HG02763 (cell line): ENCODE data around the gene CPED1.
A peak's percentile ranks its signal among the peaks of the same experiment; 100 is the strongest.

Experiments
- ATAC-seq: cut with Tn5 transposase; IDR thresholded peaks from one replicate; pipeline ENCODE4 v1.9.1; 2021; ENCODE audit warnings: mild to moderate bottlenecking, moderate library complexity; ENCODE audit not compliant: unreplicated experiment

The CPED1 gene

GRCh38 chr7:121082400-121083101 is 94.0 kb downstream of the CPED1 start:
- ATAC-seq = no peak

- no peak for ATAC-seq
Measured at GRCh38 chr7:121083138-121083789, 94.8 kb downstream of the CPED1 start.

GRCh38 chr7:121083790-121084251 is 95.3 kb downstream of the CPED1 start:
- no peak for ATAC-seq

GRCh38 chr7:121084256-121084655 is 95.7 kb downstream of the CPED1 start:
- ATAC-seq = no peak

GRCh38 chr7:121084748-121085336 is 96.3 kb downstream of the CPED1 start:
- no peak for ATAC-seq

GRCh38 chr7:121085922-121086321 is 97.4 kb downstream of the CPED1 start:
- no peak for ATAC-seq

- no peak for ATAC-seq
Measured at GRCh38 chr7:121088870-121089269, 100.4 kb downstream of the CPED1 start.

GRCh38 chr7:121094829-121095228 is 106.3 kb downstream of the CPED1 start:
- no peak for ATAC-seq

- ATAC-seq = no peak
Measured at GRCh38 chr7:121097577-121097976, 109.1 kb downstream of the CPED1 start.

GRCh38 chr7:121099572-121099971 is 111.1 kb downstream of the CPED1 start:
- ATAC-seq = no peak

GRCh38 chr7:121101083-121101482 is 112.6 kb downstream of the CPED1 start:
- ATAC-seq = no peak

GRCh38 chr7:121101621-121102020 is 113.1 kb downstream of the CPED1 start:
- ATAC-seq = no peak

- no peak for ATAC-seq
Measured at GRCh38 chr7:121102619-121103018, 114.1 kb downstream of the CPED1 start.

- ATAC-seq = no peak
Measured at GRCh38 chr7:121103086-121103485, 114.6 kb downstream of the CPED1 start.

- no peak for ATAC-seq
Measured at GRCh38 chr7:121103579-121103978, 115.1 kb downstream of the CPED1 start.

GRCh38 chr7:121105262-121105661 is 116.8 kb downstream of the CPED1 start:
- no peak for ATAC-seq

- peak; percentile 94 for ATAC-seq
Measured at GRCh38 chr7:121107923-121108498, 119.5 kb downstream of the CPED1 start.

GRCh38 chr7:121109145-121109544 is 120.6 kb downstream of the CPED1 start:
- no peak for ATAC-seq

GRCh38 chr7:121113288-121113687 is 124.8 kb downstream of the CPED1 start:
- ATAC-seq = no peak

- ATAC-seq = no peak
Measured at GRCh38 chr7:121116396-121116795, 127.9 kb downstream of the CPED1 start.

GRCh38 chr7:121119047-121119446 is 130.5 kb downstream of the CPED1 start:
- no peak for ATAC-seq

GRCh38 chr7:121123032-121123431 is 134.5 kb downstream of the CPED1 start:
- ATAC-seq = no peak
